Measurements from ENCODE around the gene PTK7. TPM values are rescaled to one million over a fixed set of nuclear protein-coding genes. Genes with fewer than 3 reads are reported as not detected.

PTK7 gene
- polyA plus RNA-seq, 4 donors = 234 to 249 (median 244) TPM

DNA sequence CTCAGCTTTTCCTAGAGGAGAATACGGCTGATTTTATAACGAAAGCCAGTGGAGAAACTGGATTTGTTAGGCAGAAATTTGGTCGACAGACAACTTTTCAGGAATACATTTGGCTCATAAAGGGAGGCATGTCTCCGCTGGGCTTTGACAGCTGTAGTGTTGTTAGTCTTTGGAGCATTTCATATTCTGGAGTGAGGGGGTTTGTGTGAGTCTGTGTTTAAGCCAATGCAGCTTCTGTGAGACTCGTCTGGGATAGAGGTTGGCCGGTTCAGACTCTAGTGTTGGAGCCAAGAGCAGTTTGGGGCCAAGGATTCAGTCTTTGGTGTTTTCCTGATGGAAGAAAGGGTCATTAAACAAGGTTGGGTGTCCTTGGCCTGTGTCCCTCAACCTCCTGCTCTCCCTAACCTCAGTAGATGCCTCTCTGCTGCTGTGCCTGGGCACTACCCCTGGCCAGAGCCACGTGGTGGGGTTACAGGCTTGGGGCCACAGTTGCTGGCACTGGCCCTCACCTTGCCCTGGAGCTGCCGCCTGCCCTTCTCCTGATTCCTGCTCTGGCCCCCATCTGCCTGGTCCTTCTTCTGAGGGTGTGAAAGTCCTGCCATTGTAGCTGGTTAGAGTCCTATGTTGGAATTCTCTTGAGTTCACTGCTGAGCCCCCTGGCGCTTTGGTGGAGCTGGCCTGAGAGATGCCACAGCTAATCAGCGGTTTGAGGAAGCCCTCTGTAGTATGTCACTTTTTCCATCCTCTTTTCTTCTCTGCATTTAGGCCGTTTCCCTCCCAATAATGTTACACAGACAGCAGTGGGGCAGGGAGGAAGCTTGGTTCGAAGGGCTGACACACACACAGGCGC, 6.9 kb downstream of the PTK7 start:
- no peak for DNase-seq (ENCODE audit: low read depth in 4 of 4, low spot score in 3 of 4)

DNA sequence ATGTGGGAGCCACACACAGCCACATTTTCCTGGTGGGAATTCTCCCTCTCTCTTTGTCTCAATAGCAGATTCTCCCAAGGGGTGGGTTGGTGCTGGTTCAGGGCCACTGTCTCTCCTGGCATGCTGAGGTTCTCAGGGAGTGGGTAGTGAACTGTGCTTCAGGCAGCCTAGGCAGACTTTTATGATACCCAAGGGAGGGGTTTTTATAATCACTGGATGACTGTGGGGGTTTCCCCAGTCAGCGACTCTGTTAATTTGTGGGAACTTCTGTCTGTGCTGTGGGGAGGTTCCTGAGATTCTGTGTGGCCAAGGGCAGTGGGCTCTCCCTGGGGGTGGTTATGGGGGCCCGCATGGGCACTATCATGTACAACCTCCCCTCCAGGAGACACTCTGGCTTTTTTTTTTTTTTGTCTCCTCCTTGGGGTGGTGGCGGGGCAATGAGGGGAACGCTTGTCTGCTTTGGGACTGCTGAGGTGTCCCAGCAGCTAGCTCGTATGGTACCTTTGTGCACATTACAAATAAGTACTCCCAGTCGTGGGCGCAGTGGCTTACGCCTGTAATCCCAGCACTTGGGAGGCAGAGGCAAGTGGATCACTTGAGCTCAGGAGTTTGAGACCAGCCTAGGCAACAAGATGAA, 10.0 kb downstream of the PTK7 start:
- no peak for DNase-seq (ENCODE audit: low read depth in 4 of 4, low spot score in 3 of 4)

GRCh38 chr6:43088654-43089056, 12.5 kb downstream of the PTK7 start:
- DNase-seq (ENCODE audit: low read depth in 4 of 4, low spot score in 3 of 4) = no peak

DNA sequence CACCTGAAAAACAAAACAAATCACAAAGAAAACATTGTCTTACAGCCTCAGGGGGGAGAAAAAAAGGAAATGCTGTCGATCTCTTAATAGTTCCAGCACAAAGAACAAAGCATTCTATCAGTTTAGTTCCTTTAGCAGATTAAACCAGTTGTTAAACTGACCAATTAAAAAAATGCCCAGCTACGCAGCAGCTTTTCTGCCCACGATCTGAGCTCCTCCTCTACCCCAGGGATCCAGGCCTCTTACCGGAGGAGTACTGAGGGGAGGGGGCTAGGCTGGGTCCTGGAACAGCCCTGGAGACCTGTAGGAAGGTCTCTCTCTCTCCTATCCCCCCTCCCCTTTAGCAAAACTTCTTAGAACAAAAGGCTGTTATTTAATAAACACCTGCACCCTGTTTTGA, 13.4 kb downstream of the PTK7 start:
- no peak for DNase-seq (ENCODE audit: low read depth in 4 of 4, low spot score in 3 of 4)

GRCh38 chr6:43089874-43090558, 13.9 kb downstream of the PTK7 start:
- DNase-seq (ENCODE audit: low read depth in 4 of 4, low spot score in 3 of 4) = no peak

- no peak for DNase-seq (ENCODE audit: low read depth in 4 of 4, low spot score in 3 of 4)
These were observed 14.4 kb downstream of the PTK7 start for GRCh38 chr6:43090559-43090956.

DNA sequence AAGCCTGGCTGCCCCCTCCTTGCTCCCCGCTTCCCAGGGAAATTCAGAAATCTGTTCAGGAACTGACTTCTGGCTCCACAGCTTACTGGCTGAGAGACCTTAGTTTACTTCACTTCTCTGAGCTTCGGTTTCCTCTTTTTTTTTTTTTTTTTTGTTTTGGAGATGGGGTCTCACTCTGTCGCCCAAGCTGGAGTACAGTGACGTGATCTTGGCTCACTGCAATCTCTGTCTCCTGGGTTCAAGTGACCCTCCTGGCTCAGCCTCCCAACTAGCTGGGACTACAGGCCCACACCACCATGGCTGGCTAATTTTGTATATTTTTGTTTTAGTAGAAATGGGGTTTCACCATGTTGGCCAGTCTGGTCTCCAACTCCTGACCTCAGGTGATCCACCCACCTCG, 14.9 kb downstream of the PTK7 start:
- DNase-seq (ENCODE audit: low read depth in 4 of 4, low spot score in 3 of 4) = no peak

DNA sequence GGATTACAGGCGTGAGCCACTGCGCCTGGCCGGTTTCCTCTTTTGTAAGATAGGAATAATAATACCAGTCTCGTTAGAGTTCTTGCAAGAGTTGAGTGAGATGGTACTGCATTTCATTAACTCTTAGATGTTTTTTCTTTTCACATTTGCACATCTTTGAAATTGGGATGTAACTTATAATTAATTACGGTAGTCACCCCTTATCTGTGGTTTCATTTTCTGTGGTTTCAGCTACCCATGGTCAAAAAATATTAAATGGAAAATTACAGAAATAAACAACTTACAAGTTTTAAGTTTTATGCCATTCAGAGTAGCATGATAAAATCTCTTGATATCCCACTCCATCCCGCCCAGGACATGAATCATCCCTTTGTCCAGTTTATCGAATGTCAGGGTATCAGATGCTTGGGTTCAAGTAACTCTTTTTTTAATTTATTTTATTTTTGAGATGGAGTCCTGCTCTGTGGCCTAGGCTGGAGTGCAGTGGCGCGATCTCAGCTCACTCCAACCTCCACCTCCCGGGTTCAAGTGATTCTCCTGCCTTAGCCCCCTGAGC, 15.4 kb downstream of the PTK7 start:
- no peak for DNase-seq (ENCODE audit: low read depth in 4 of 4, low spot score in 3 of 4)

- no peak for DNase-seq (ENCODE audit: low read depth in 4 of 4, low spot score in 3 of 4)
These were observed 16.5 kb downstream of the PTK7 start for GRCh38 chr6:43092635-43093034.

DNA sequence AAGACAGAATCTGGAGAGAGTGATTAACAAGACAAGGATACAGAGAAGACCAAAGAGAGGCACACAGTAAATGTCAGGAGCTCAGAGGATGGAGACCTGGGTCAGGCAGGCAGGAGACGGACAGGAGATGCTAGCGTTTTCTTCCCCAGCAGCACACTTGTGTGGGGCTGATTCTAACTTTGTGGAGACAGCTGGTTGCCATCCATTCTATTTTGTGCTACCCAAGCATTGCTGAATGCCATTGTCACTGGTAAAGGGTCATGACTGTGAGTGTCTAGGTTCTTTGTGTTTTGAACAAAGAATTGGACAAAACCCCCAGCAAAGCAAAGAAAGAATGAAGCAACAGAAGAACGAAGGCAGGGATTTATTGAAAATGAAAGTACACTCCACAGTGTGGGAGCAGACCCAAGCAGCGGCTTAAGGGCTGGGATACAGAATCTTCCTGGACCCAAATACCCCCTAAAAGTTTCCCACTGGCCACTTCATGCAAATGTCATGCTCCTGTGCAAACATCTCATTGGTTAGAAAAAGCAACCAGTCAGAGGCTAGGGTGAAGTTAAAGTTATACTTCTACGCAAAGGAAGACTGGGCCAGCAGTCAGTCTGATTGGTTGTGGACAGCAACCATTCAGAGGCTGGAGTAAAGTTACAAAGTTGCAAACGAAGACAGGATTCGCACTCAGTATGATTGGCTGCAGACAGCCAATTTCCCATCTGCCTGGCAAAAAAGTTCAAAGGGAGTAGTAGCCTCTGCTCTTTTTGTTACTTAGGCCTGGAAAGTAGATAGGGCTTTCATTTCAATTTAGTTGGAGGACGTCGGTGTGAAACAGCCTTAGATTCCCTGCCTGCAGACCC, 17.5 kb downstream of the PTK7 start:
- no peak for DNase-seq (ENCODE audit: low read depth in 4 of 4, low spot score in 3 of 4)

DNA sequence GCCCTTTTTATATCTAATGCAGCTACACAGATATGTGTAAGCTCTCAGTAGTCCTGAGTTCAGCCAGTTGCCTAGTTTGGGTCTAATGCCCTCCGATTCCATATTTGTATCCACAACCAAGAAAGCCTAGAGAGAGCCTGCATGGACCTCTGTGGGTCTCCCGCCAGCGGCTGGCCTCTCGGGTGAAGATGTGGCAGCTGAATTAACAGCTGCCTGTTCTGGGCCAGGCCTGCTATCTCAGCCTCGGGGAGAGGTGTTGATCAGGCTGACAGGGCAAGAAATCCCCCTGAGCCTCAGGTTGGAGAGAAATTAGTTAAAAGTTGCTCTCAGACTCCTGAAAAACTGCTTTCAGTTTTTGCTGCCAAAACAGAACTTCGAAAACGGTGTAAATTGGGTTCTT, 19.8 kb downstream of the PTK7 start:
- DNase-seq (ENCODE audit: low read depth in 4 of 4, low spot score in 3 of 4) = no peak

DNA sequence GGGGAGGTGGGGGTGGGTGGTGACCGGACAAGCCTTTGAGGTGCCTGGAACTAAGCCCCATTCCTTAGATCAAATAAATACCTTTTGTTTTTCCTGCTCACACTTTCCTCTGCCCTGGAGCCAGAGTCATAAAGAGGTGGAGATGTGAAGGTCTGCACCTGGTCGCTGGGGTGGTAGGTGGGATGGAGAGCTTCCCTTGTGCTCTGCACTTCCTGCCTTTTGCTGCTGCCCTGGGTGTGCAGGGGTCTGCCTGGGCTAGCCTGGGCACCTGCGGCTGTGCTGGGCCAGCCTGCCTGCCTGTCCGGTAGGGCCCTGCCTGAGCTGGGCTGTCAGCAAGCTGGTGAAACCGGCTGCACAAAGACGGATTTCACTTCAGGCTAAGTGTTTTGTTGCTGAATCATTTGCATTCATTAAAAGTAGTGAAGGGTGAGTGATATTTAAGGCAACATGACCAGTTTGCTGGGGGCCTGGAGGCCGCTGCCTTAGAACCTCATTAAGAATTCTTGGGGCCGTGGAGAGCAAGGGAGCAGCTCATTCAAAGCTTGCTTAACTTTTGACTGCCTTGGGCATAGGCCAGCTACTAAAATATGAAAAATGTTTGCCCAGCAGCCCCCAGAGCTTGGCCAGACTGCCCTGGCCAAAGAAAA, 20.5 kb downstream of the PTK7 start:
- no peak for DNase-seq (ENCODE audit: low read depth in 4 of 4, low spot score in 3 of 4)

DNA sequence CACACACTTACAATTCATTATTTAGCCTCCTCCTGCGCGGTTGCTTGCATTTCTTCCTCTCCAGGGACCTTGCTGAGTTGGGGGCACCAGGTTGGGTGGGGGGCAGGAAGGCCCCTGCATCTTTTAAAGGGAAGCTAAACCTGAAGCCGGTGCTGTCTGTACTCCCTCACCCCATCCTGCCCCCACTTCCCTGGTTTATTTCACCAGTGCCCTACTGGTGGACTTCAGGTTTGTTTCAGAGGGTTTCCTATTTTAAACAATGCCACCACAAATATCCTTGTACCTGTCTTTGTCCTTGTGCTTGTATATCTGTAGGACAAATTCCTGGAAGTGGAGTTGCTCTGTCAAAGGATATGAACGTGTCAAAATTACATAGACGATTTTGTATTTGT, 21.0 kb downstream of the PTK7 start:
- no peak for DNase-seq (ENCODE audit: low read depth in 4 of 4, low spot score in 3 of 4)

DNA sequence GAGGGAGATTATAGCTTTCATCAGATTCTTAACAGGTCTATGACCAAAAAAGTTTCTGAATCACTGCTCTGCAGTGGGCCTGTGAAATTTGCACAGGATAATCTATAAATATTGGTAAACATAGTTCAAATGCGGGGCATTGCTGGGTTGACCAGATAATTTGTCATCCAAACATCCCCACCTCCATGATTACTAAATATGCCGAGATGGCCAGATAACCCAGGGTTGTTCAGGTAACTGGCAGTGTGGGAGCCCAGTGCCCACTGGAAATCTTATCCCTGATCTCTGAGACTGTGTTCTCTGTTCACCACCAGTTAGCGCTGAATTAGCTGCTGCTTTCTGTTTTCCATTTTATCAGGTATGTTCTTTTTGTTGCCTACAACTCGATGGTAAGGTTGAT, 21.4 kb downstream of the PTK7 start:
- no peak for DNase-seq (ENCODE audit: low read depth in 4 of 4, low spot score in 3 of 4)

GRCh38 chr6:43101497-43101896, 25.4 kb downstream of the PTK7 start:
- DNase-seq (ENCODE audit: low read depth in 4 of 4, low spot score in 3 of 4) = no peak

GRCh38 chr6:43103253-43103876, 27.3 kb downstream of the PTK7 start:
- no peak for DNase-seq (ENCODE audit: low read depth in 4 of 4, low spot score in 3 of 4)

- no peak for DNase-seq (ENCODE audit: low read depth in 4 of 4, low spot score in 3 of 4)
These were observed 29.6 kb downstream of the PTK7 start for GRCh38 chr6:43105538-43106222.

DNA sequence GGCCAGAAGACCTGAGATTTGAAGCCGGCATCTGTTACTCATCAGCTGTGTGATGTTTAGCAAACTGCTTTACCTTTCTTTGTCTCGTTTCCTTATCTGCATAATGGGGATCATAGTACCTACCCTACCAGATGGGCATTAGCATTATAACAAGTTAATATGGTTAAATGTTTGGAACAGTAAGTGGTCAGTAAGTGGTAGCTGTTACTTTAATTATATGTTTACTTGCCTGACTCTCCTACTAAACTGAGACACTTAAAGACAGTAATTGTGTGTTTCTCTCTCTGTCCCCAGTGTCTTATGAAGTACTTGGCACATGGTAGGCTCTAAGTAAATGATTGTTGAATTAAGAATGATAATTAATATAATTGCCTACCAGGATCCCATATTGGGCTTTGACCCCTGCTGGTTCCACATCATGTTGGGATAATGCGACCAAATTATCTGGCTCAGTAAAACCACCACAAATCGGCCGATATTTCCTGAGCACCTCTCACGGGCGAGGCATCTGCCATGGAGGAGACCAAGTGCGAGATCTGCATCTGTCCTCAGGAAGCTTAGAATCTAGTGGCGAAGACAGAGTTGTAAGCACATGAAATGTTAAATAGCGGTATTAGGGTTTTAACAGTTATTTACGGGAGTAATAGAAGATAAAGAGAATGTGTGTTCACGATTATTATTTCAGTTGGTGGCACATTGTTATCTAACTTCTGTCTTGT, 31.4 kb downstream of the PTK7 start:
- DNase-seq (ENCODE audit: low read depth in 4 of 4, low spot score in 3 of 4) = no peak

Data from right renal pelvis (tissue), 4 donors.